Measurements from ENCODE around the gene PREP. TPM values are rescaled to one million over a fixed set of nuclear protein-coding genes. Genes with fewer than 3 reads are reported as not detected.
"Not testable (repeated sequence)": the region's sequence is repeated elsewhere in the genome, so short reads cannot be mapped to it uniquely, and the experiment has no call there.

PREP gene
- total RNA-seq, 1 experiment from 2014 or later = 34.1 TPM

DNA sequence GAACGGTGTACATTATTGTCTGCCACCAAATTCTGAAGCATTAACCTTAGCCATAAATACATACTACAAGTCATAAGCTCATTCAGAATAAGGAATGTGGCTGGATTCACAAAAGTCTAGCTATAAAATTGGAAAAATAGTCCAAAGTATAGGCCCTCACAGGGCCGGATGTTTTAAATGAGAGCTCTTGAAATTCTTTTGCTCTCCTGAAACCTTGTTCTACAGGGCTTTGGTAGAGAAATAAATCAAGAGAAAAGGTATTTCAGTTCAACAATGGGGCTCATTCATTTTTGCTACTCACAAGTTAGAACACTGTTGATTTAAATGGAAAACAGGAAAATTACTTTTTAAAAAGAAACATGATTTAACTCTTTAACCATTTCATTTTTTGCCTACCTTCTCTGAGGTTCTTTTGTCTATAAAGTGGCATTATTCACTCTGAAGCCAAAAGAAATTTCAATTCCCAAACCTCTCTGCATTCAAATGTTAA, 58.0 kb downstream of the PREP start:
- Histone ChIP-seq H3K9me3 (ENCODE audit: low read depth, low read length, poor library complexity, severe bottlenecking) (no peaks in the 10 kb centered on the region), H3K36me3 (ENCODE audit: insufficient read depth, low read length, poor library complexity, severe bottlenecking) (peaks cover 3% of the 10 kb centered on the region), H3K27ac (ENCODE audit: low read depth, low read length, poor library complexity, severe bottlenecking) (no peak overlapping the region), H3K27me3 (replicated peaks; ENCODE audit: insufficient read depth, low read depth, low read length, poor library complexity) (no peaks in the 10 kb centered on the region), H3K4me1 (ENCODE audit: insufficient read depth, low read length, poor library complexity, severe bottlenecking) (peaks cover 17% of the 10 kb centered on the region), H3K4me3 (ENCODE audit: low read depth, low read length, poor library complexity, severe bottlenecking) (no peak overlapping the region)
- POLR2A ChIA-PET (ENCODE audit: low non-redundant PET) = no interaction called here
- CTCF ChIA-PET = no interaction called here
- TF ChIP-seq EZH2 (IDR thresholded peaks at IDR 0.05; ENCODE audit: borderline replicate concordance, low read depth, low read length, poor library complexity, severe bottlenecking) = no peak
- TF ChIP-seq, protein P1, sequence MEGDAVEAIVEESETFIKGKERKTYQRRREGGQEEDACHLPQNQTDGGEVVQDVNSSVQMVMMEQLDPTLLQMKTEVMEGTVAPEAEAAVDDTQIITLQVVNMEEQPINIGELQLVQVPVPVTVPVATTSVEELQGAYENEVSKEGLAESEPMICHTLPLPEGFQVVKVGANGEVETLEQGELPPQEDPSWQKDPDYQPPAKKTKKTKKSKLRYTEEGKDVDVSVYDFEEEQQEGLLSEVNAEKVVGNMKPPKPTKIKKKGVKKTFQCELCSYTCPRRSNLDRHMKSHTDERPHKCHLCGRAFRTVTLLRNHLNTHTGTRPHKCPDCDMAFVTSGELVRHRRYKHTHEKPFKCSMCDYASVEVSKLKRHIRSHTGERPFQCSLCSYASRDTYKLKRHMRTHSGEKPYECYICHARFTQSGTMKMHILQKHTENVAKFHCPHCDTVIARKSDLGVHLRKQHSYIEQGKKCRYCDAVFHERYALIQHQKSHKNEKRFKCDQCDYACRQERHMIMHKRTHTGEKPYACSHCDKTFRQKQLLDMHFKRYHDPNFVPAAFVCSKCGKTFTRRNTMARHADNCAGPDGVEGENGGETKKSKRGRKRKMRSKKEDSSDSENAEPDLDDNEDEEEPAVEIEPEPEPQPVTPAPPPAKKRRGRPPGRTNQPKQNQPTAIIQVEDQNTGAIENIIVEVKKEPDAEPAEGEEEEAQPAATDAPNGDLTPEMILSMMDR (conservative IDR thresholded peaks at IDR 0.05; ENCODE audit: low read depth, low read length) = no peak
- DNase-seq (ENCODE audit: low spot score) = no peak
- no TSS peak for BruUV-seq (replicated peaks)
- intact Hi-C loops (cut with micrococcal nuclease; ENCODE audit: unreplicated experiment) = no loop called here

DNA sequence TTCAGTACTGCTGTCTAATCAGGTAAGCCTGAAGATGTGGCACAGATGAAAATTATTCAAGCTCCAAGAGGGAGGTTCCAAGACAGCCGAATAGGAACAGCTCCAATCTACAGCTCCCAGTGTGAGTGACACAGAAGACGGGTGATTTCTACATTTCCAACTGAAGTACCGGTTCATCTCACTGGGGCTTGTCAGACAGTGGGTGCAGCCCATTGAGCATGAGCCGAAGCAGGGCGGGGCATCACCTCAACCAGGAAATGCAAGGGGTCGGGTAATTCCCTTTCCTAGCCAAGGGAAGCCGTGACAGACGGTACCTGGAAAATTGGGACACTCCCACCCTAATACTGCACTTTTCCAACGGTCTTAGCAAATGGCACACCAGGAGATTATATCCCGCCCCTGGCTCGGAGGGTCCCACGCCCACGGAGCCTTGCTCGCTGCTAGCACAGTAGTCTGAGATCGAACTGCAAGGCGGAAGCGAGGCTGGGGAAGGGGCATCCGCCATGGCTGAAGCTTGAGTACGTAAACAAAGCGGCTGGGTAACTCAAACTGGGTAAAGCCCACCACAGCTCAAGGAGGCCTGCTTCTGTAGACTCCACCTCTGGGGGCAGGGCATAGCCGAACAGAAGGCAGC, 64.4 kb downstream of the PREP start:
- intact Hi-C loops (cut with micrococcal nuclease; ENCODE audit: unreplicated experiment); BruUV-seq (replicated peaks); H3K36me3 ChIP-seq (ENCODE audit: insufficient read depth, low read length, poor library complexity, severe bottlenecking); CTCF ChIA-PET; H3K9me3 ChIP-seq (ENCODE audit: low read depth, low read length, poor library complexity, severe bottlenecking); H3K27ac ChIP-seq (ENCODE audit: low read depth, low read length, poor library complexity, severe bottlenecking); POLR2A ChIA-PET (ENCODE audit: low non-redundant PET); H3K27me3 ChIP-seq (replicated peaks; ENCODE audit: insufficient read depth, low read depth, low read length, poor library complexity); H3K4me1 ChIP-seq (ENCODE audit: insufficient read depth, low read length, poor library complexity, severe bottlenecking); DNase-seq (ENCODE audit: low spot score); H3K4me3 ChIP-seq (ENCODE audit: low read depth, low read length, poor library complexity, severe bottlenecking): not testable (repeated sequence)

DNA sequence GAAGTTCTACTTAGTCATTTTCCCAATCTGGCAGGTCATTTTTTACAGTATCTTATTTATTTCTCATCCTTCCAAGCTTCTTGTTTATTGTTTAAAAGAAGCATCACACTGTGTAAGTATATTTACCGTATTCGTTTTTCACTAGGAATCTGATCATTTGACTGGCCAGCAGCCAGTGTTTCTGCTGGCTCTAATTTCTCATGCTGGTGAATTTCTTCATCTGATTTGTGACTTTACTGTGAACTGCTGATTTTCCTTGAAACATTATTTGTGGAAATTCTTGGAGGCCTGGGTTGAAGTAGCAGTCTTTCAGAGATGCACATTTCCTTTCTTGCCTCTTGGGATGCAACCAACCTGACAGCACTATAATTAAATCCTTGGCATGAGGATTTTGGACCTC, 65.9 kb downstream of the PREP start:
- TF ChIP-seq EZH2 (IDR thresholded peaks at IDR 0.05; ENCODE audit: borderline replicate concordance, low read depth, low read length, poor library complexity, severe bottlenecking) = no peak
- TF ChIP-seq, protein P1 (conservative IDR thresholded peaks at IDR 0.05; ENCODE audit: low read depth, low read length) = no peak
- no peaks in the 10 kb centered on the region for H3K4me1 ChIP-seq (ENCODE audit: insufficient read depth, low read length, poor library complexity, severe bottlenecking)
- DNase-seq (ENCODE audit: low spot score) = no peak
- H3K27me3 ChIP-seq (replicated peaks; ENCODE audit: insufficient read depth, low read depth, low read length, poor library complexity) = no peaks in the 10 kb centered on the region
- no TSS peak for BruUV-seq (replicated peaks)
- no peaks in the 10 kb centered on the region for H3K9me3 ChIP-seq (ENCODE audit: low read depth, low read length, poor library complexity, severe bottlenecking)
- ChIA-PET POLR2A (ENCODE audit: low non-redundant PET) (no interaction called here), CTCF (no interaction called here)
- no peak overlapping the region for H3K4me3 ChIP-seq (ENCODE audit: low read depth, low read length, poor library complexity, severe bottlenecking)
- no peak overlapping the region for H3K27ac ChIP-seq (ENCODE audit: low read depth, low read length, poor library complexity, severe bottlenecking)
- no peaks in the 10 kb centered on the region for H3K36me3 ChIP-seq (ENCODE audit: insufficient read depth, low read length, poor library complexity, severe bottlenecking)
- intact Hi-C loops (cut with micrococcal nuclease; ENCODE audit: unreplicated experiment) = no loop called here

DNA sequence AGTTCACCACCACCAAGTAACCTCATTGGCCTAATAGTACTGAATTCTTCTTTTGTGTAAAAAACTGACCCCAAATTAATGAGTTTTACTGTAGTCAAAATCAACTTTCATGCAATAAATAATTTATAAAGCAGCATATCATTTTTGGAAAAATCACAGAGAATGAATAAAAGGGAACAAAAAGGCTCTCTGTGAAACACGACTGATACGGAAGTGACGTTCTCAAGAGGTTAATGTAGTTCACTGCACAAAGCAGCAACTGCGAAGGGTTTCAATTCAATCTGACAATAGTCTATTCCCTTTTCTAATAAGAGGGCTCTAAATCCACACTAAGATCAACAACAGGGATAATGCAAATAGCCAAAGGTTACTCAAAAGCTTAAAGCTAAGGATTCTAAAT, 70.3 kb downstream of the PREP start:
- H3K27ac ChIP-seq (ENCODE audit: low read depth, low read length, poor library complexity, severe bottlenecking) = no peak overlapping the region
- CTCF ChIA-PET = no interaction called here
- no peaks in the 10 kb centered on the region for H3K9me3 ChIP-seq (ENCODE audit: low read depth, low read length, poor library complexity, severe bottlenecking)
- no peaks in the 10 kb centered on the region for H3K4me1 ChIP-seq (ENCODE audit: insufficient read depth, low read length, poor library complexity, severe bottlenecking)
- H3K27me3 ChIP-seq (replicated peaks; ENCODE audit: insufficient read depth, low read depth, low read length, poor library complexity) = no peaks in the 10 kb centered on the region
- intact Hi-C loops (cut with micrococcal nuclease; ENCODE audit: unreplicated experiment) = no loop called here
- POLR2A ChIA-PET (ENCODE audit: low non-redundant PET) = no interaction called here
- no TSS peak for BruUV-seq (replicated peaks)
- DNase-seq (ENCODE audit: low spot score) = no peak
- no peaks in the 10 kb centered on the region for H3K36me3 ChIP-seq (ENCODE audit: insufficient read depth, low read length, poor library complexity, severe bottlenecking)
- H3K4me3 ChIP-seq (ENCODE audit: low read depth, low read length, poor library complexity, severe bottlenecking) = no peak overlapping the region
- TF ChIP-seq, protein P1 (conservative IDR thresholded peaks at IDR 0.05; ENCODE audit: low read depth, low read length) = no peak
- TF ChIP-seq EZH2 (IDR thresholded peaks at IDR 0.05; ENCODE audit: borderline replicate concordance, low read depth, low read length, poor library complexity, severe bottlenecking) = no peak
